Loucy (cell line): ENCODE data around the gene NTPCR.

Source experiments
- EZH2phosphoT487 ChIP-seq: fragments of 200-600 bp; IDR thresholded peaks from 2 replicates; pipeline ENCODE4 v1.6.1; 2018; ENCODE audit warnings: antibody characterized with exemption, mild to moderate bottlenecking, moderate library complexity, borderline replicate concordance
- TF ChIP-seq, protein P1 (sequence below): fragments of 200-600 bp; sonication (generic); conservative IDR thresholded peaks from 2 replicates; pipeline ENCODE4 v1.5.1; 2014; ENCODE audit warnings: mild to moderate bottlenecking, antibody characterized with exemption, low read length

DNA sequence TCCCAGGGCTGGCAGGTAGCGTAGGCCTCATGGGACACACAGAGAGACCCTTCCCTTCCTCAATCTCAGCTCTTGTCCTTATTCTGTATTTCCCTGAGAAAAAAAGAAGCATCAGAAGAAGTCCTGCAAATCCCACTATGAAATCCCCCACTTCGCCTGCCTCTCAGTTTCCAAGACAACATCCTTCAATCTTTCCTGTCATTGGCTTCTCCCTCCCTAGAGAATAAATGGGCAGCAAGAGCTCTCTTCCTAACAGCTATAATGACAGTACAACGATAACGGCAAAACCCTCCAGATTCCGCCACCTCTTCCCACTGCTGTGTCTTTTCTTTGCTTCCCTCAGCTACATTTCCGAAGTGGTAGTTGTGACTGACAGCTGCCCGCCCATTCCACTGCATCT is 41.6 kb upstream of the NTPCR start:
- TF ChIP-seq, protein P1, sequence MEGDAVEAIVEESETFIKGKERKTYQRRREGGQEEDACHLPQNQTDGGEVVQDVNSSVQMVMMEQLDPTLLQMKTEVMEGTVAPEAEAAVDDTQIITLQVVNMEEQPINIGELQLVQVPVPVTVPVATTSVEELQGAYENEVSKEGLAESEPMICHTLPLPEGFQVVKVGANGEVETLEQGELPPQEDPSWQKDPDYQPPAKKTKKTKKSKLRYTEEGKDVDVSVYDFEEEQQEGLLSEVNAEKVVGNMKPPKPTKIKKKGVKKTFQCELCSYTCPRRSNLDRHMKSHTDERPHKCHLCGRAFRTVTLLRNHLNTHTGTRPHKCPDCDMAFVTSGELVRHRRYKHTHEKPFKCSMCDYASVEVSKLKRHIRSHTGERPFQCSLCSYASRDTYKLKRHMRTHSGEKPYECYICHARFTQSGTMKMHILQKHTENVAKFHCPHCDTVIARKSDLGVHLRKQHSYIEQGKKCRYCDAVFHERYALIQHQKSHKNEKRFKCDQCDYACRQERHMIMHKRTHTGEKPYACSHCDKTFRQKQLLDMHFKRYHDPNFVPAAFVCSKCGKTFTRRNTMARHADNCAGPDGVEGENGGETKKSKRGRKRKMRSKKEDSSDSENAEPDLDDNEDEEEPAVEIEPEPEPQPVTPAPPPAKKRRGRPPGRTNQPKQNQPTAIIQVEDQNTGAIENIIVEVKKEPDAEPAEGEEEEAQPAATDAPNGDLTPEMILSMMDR = no peak
- no peak for TF ChIP-seq EZH2phosphoT487
